Measurements from ENCODE around the gene ZFYVE28.

Gene ZFYVE28

GRCh38 chr4:2450394-2451035 lies 32.1 kb upstream of the ZFYVE28 start:
- Mint-ChIP-seq H3K27me3 (no peaks in the 10 kb centered on the region), H3K9me3 (ENCODE audit: low read depth) (no peaks in the 10 kb centered on the region), H3K27ac (no peak overlapping the region), H3K4me3 (no peak overlapping the region), H3K4me1 (ENCODE audit: low read depth) (no peaks in the 10 kb centered on the region), H3K36me3 (no peaks in the 10 kb centered on the region)

- Mint-ChIP-seq H3K27ac (no peak overlapping the region), H3K4me3 (no peak overlapping the region), H3K9me3 (ENCODE audit: low read depth) (no peaks in the 10 kb centered on the region), H3K27me3 (no peaks in the 10 kb centered on the region), H3K4me1 (ENCODE audit: low read depth) (no peaks in the 10 kb centered on the region), H3K36me3 (no peaks in the 10 kb centered on the region)
These were observed 31.3 kb upstream of the ZFYVE28 start for GRCh38 chr4:2449511-2450392.

- H3K9me3 Mint-ChIP-seq (ENCODE audit: low read depth) = no peaks in the 10 kb centered on the region
- no peaks in the 10 kb centered on the region for H3K36me3 Mint-ChIP-seq
- H3K27me3 Mint-ChIP-seq = no peaks in the 10 kb centered on the region
- H3K27ac Mint-ChIP-seq = no peak overlapping the region
- H3K4me1 Mint-ChIP-seq (ENCODE audit: low read depth) = no peaks in the 10 kb centered on the region
- H3K4me3 Mint-ChIP-seq = no peak overlapping the region
These were observed 30.6 kb upstream of the ZFYVE28 start for GRCh38 chr4:2449051-2449450.

GRCh38 chr4:2448589-2448988 lies 30.1 kb upstream of the ZFYVE28 start:
- no peak overlapping the region for H3K27ac Mint-ChIP-seq
- H3K4me3 Mint-ChIP-seq = no peak overlapping the region
- no peaks in the 10 kb centered on the region for H3K27me3 Mint-ChIP-seq
- no peaks in the 10 kb centered on the region for H3K4me1 Mint-ChIP-seq (ENCODE audit: low read depth)
- no peaks in the 10 kb centered on the region for H3K9me3 Mint-ChIP-seq (ENCODE audit: low read depth)
- no peaks in the 10 kb centered on the region for H3K36me3 Mint-ChIP-seq

GRCh38 chr4:2446656-2447564 lies 28.5 kb upstream of the ZFYVE28 start:
- H3K9me3 Mint-ChIP-seq (ENCODE audit: low read depth) = no peaks in the 10 kb centered on the region
- no peaks in the 10 kb centered on the region for H3K27me3 Mint-ChIP-seq
- H3K36me3 Mint-ChIP-seq = no peaks in the 10 kb centered on the region
- H3K4me3 Mint-ChIP-seq = no peak overlapping the region
- no peaks in the 10 kb centered on the region for H3K4me1 Mint-ChIP-seq (ENCODE audit: low read depth)
- H3K27ac Mint-ChIP-seq = no peak overlapping the region

GRCh38 chr4:2445571-2445970 lies 27.1 kb upstream of the ZFYVE28 start:
- Mint-ChIP-seq H3K27me3 (no peaks in the 10 kb centered on the region), H3K27ac (no peak overlapping the region), H3K9me3 (ENCODE audit: low read depth) (no peaks in the 10 kb centered on the region), H3K4me3 (no peak overlapping the region), H3K4me1 (ENCODE audit: low read depth) (no peaks in the 10 kb centered on the region), H3K36me3 (no peaks in the 10 kb centered on the region)

GRCh38 chr4:2445130-2445529 lies 26.7 kb upstream of the ZFYVE28 start:
- no peaks in the 10 kb centered on the region for H3K9me3 Mint-ChIP-seq (ENCODE audit: low read depth)
- no peaks in the 10 kb centered on the region for H3K4me1 Mint-ChIP-seq (ENCODE audit: low read depth)
- no peaks in the 10 kb centered on the region for H3K27me3 Mint-ChIP-seq
- no peaks in the 10 kb centered on the region for H3K36me3 Mint-ChIP-seq
- no peak overlapping the region for H3K4me3 Mint-ChIP-seq
- H3K27ac Mint-ChIP-seq = no peak overlapping the region

GRCh38 chr4:2443956-2444740 lies 25.7 kb upstream of the ZFYVE28 start:
- H3K27me3 Mint-ChIP-seq = no peaks in the 10 kb centered on the region
- no peak overlapping the region for H3K27ac Mint-ChIP-seq
- H3K36me3 Mint-ChIP-seq = no peaks in the 10 kb centered on the region
- H3K9me3 Mint-ChIP-seq (ENCODE audit: low read depth) = no peaks in the 10 kb centered on the region
- no peak overlapping the region for H3K4me3 Mint-ChIP-seq
- no peaks in the 10 kb centered on the region for H3K4me1 Mint-ChIP-seq (ENCODE audit: low read depth)

- no peak overlapping the region for H3K4me3 Mint-ChIP-seq
- no peaks in the 10 kb centered on the region for H3K4me1 Mint-ChIP-seq (ENCODE audit: low read depth)
- no peaks in the 10 kb centered on the region for H3K9me3 Mint-ChIP-seq (ENCODE audit: low read depth)
- no peak overlapping the region for H3K27ac Mint-ChIP-seq
- no peaks in the 10 kb centered on the region for H3K27me3 Mint-ChIP-seq
- no peaks in the 10 kb centered on the region for H3K36me3 Mint-ChIP-seq
These were observed 24.8 kb upstream of the ZFYVE28 start for GRCh38 chr4:2443061-2443730.

GRCh38 chr4:2442175-2442993 lies 23.9 kb upstream of the ZFYVE28 start:
- H3K36me3 Mint-ChIP-seq = no peaks in the 10 kb centered on the region
- H3K4me1 Mint-ChIP-seq (ENCODE audit: low read depth) = no peaks in the 10 kb centered on the region
- no peak overlapping the region for H3K4me3 Mint-ChIP-seq
- H3K9me3 Mint-ChIP-seq (ENCODE audit: low read depth) = no peaks in the 10 kb centered on the region
- H3K27ac Mint-ChIP-seq = no peak overlapping the region
- no peaks in the 10 kb centered on the region for H3K27me3 Mint-ChIP-seq

- Mint-ChIP-seq H3K27me3 (no peaks in the 10 kb centered on the region), H3K27ac (no peak overlapping the region), H3K4me3 (no peak overlapping the region), H3K36me3 (no peaks in the 10 kb centered on the region), H3K4me1 (ENCODE audit: low read depth) (no peaks in the 10 kb centered on the region), H3K9me3 (ENCODE audit: low read depth) (no peaks in the 10 kb centered on the region)
These were observed 23.1 kb upstream of the ZFYVE28 start for GRCh38 chr4:2441393-2442174.

GRCh38 chr4:2438822-2439718 lies 20.6 kb upstream of the ZFYVE28 start:
- Mint-ChIP-seq H3K27me3 (no peaks in the 10 kb centered on the region), H3K27ac (no peak overlapping the region), H3K4me3 (no peak overlapping the region), H3K36me3 (no peaks in the 10 kb centered on the region), H3K4me1 (ENCODE audit: low read depth) (no peaks in the 10 kb centered on the region), H3K9me3 (ENCODE audit: low read depth) (no peaks in the 10 kb centered on the region)
